Parathyroid adenoma (tissue), 2 donors: ENCODE measurements around the gene ANKRD34C.

ENCODE experiments used
- H2AFZ ChIP-seq: fragments of 300-600 bp; sonication (generic); one replicate; pipeline ENCODE4 v1.7.0; 2017; ENCODE audit warnings: antibody characterized with exemption, mild to moderate bottlenecking
- H3K27ac ChIP-seq: fragments of 300-600 bp; sonication (generic); one replicate; pipeline ENCODE4 v1.7.0; 2017
- H3K27me3 ChIP-seq: fragments of 300-600 bp; sonication (generic); one replicate; pipeline ENCODE4 v1.7.0; 2017; ENCODE audit warnings: low read length; ENCODE audit not compliant: control insufficient read depth, insufficient read depth
- H3K36me3 ChIP-seq: fragments of 300-600 bp; sonication (generic); one replicate; pipeline ENCODE4 v1.7.0; 2017; ENCODE audit warnings: low read length; ENCODE audit not compliant: control insufficient read depth, insufficient read depth
- H3K4me1 ChIP-seq: fragments of 300-600 bp; sonication (generic); one replicate; pipeline ENCODE4 v1.7.0; 2017; ENCODE audit warnings: control low read depth
- H3K4me2 ChIP-seq: fragments of 300-600 bp; sonication (generic); one replicate; pipeline ENCODE4 v1.7.0; 2017; ENCODE audit warnings: low read length
- H3K4me3 ChIP-seq: fragments of 300-600 bp; sonication (generic); one replicate; pipeline ENCODE4 v1.7.0; 2017; ENCODE audit warnings: low read depth, low read length
- H3K79me2 ChIP-seq: fragments of 300-600 bp; sonication (generic); one replicate; pipeline ENCODE4 v1.7.0; 2017; ENCODE audit warnings: control low read depth
- H3K9ac ChIP-seq: fragments of 300-600 bp; sonication (generic); one replicate; pipeline ENCODE4 v1.7.0; 2017; ENCODE audit warnings: mild to moderate bottlenecking
- H3K9me3 ChIP-seq: fragments of 300-600 bp; sonication (generic); one replicate; pipeline ENCODE4 v1.7.0; 2017; ENCODE audit warnings: low read length; ENCODE audit not compliant: control insufficient read depth
- CTCF ChIP-seq: fragments of 300-600 bp; sonication (generic); IDR thresholded peaks from one replicate; pipeline ENCODE4 v1.7.0; 2017; ENCODE audit warnings: antibody characterized with exemption, mild to moderate bottlenecking
- donor health status: primary hyperparathyroidism.

Gene ANKRD34C

GRCh38 chr15:79294075-79294474 lies 11.6 kb downstream of the ANKRD34C start:
- H2AFZ ChIP-seq, result no peak overlapping the region
- H3K4me3 ChIP-seq, result no peak overlapping the region
- no peaks in the 10 kb centered on the region for H3K79me2 ChIP-seq
- TF ChIP-seq CTCF, result no peak
- no peak overlapping the region for H3K4me2 ChIP-seq
- H3K36me3 ChIP-seq, result no peaks in the 10 kb centered on the region
- H3K9ac ChIP-seq, result no peak overlapping the region
- no peaks in the 10 kb centered on the region for H3K4me1 ChIP-seq
- H3K9me3 ChIP-seq, result no peaks in the 10 kb centered on the region
- H3K27me3 ChIP-seq, result no peaks in the 10 kb centered on the region
- H3K27ac ChIP-seq, result no peak overlapping the region

GRCh38 chr15:79296583-79296982 lies 14.1 kb downstream of the ANKRD34C start:
- Histone ChIP-seq H2AFZ (no peak overlapping the region), H3K9ac (no peak overlapping the region), H3K4me2 (no peak overlapping the region), H3K4me1 (no peaks in the 10 kb centered on the region), H3K27me3 (no peaks in the 10 kb centered on the region), H3K36me3 (no peaks in the 10 kb centered on the region), H3K79me2 (no peaks in the 10 kb centered on the region), H3K9me3 (no peaks in the 10 kb centered on the region), H3K27ac (no peak overlapping the region), H3K4me3 (no peak overlapping the region)
- TF ChIP-seq CTCF, result no peak

GRCh38 chr15:79299126-79299840 lies 16.8 kb downstream of the ANKRD34C start:
- no peak overlapping the region for H2AFZ ChIP-seq
- H3K4me2 ChIP-seq, result no peak overlapping the region
- no peaks in the 10 kb centered on the region for H3K9me3 ChIP-seq
- no peak for TF ChIP-seq CTCF
- no peak overlapping the region for H3K27ac ChIP-seq
- H3K4me3 ChIP-seq, result no peak overlapping the region
- H3K27me3 ChIP-seq, result no peaks in the 10 kb centered on the region
- H3K4me1 ChIP-seq, result no peaks in the 10 kb centered on the region
- no peaks in the 10 kb centered on the region for H3K79me2 ChIP-seq
- H3K9ac ChIP-seq, result no peak overlapping the region
- H3K36me3 ChIP-seq, result no peaks in the 10 kb centered on the region

GRCh38 chr15:79299841-79300235 lies 17.3 kb downstream of the ANKRD34C start:
- no peak overlapping the region for H3K9ac ChIP-seq
- no peak overlapping the region for H3K4me2 ChIP-seq
- H3K4me1 ChIP-seq, result no peaks in the 10 kb centered on the region
- no peaks in the 10 kb centered on the region for H3K27me3 ChIP-seq
- no peaks in the 10 kb centered on the region for H3K36me3 ChIP-seq
- no peaks in the 10 kb centered on the region for H3K9me3 ChIP-seq
- no peak overlapping the region for H3K27ac ChIP-seq
- H3K79me2 ChIP-seq, result no peaks in the 10 kb centered on the region
- TF ChIP-seq CTCF, result no peak
- H2AFZ ChIP-seq, result no peak overlapping the region
- H3K4me3 ChIP-seq, result no peak overlapping the region

- Histone ChIP-seq H3K4me2 (no peak overlapping the region), H3K9me3 (no peaks in the 10 kb centered on the region), H3K36me3 (no peaks in the 10 kb centered on the region), H3K4me1 (no peaks in the 10 kb centered on the region), H3K9ac (no peak overlapping the region), H3K27me3 (no peaks in the 10 kb centered on the region), H3K4me3 (no peak overlapping the region), H2AFZ (no peak overlapping the region), H3K79me2 (no peaks in the 10 kb centered on the region), H3K27ac (no peak overlapping the region)
- TF ChIP-seq CTCF, result no peak
These were observed 24.7 kb downstream of the ANKRD34C start for GRCh38 chr15:79307251-79307650.
